Spleen (tissue), 7 donors: ENCODE results near the gene ENOPH1.
"Not testable (repeated sequence)": the region's sequence is repeated elsewhere in the genome, so short reads cannot be mapped to it uniquely, and the experiment has no call there.

Source experiments
- CTCF ChIP-seq, 11 experiments: fragments of 200-600 bp in 7 of 11; fragments of 450-650 bp in 4 of 11; sonication (generic) in 4 of 11; IDR thresholded peaks in 8 of 11; conservative IDR thresholded peaks in 3 of 11; 1 replicate in 7 of 11; 2 replicates in 4 of 11; pipeline versions ENCODE4 v1.4.0 to v1.8.0; 2016 to 2021; ENCODE audit warnings: antibody characterized with exemption in 11 of 11, inconsistent platforms in 4 of 11, mild to moderate bottlenecking in 1 of 11
- POLR2A ChIP-seq, 3 donors: fragments of 450-650 bp; IDR thresholded peaks; one replicate each; pipeline ENCODE4 v1.5.1; 2017; ENCODE audit warnings: antibody characterized with exemption in 3 of 3, mild to moderate bottlenecking in 1 of 3
- POLR2AphosphoS5 ChIP-seq, 3 donors: sonication (generic); formaldehyde crosslinking; IDR thresholded peaks; one replicate each; pipeline ENCODE4 v1.5.1; 2017; ENCODE audit warnings: antibody characterized with exemption in 3 of 3
- donor health status: DM: no; HTN: no; CAD: no; lungs with moderate emphysema.
- donor health status: DM: no; HTN: no; CAD: no.
- donor health status: DM: no; HTN: no; CAD: no.

- not testable (repeated sequence) for TF ChIP-seq CTCF (IDR thresholded peaks at IDR 0.05 in 8 of 11, conservative IDR thresholded peaks at IDR 0.05 in 3 of 11); POLR2A (IDR thresholded peaks at IDR 0.05); POLR2AphosphoS5 (IDR thresholded peaks at IDR 0.05)
Measured at GRCh38 chr4:82475931-82476330, 45.5 kb downstream of the ENOPH1 start.
